PFSK-1 (cell line): ENCODE measurements around the gene NLRP8.

ENCODE experiments used
- FOXP2 ChIP-seq: optimal IDR thresholded peaks from 2 replicates; pipeline ENCODE3; 2011; ENCODE audit warnings: borderline replicate concordance, control low read depth, inconsistent platforms; ENCODE audit not compliant: insufficient read depth; ENCODE audit errors: extremely low read length, extremely low read depth
- POLR2AphosphoS5 ChIP-seq: IDR thresholded peaks from 2 replicates; pipeline ENCODE4 v1.6.1; 2012; ENCODE audit warnings: low read depth, mild to moderate bottlenecking, control low read depth, low read length, moderate library complexity
- REST ChIP-seq, 2 experiments: IDR thresholded peaks; 2 replicates each; pipeline versions ENCODE4 v1.6.1 to v1.8.0; 2011 to 2012; ENCODE audit warnings: low read depth in 2 of 2, low read length in 2 of 2, control low read depth in 1 of 2, inconsistent platforms in 1 of 2, mild to moderate bottlenecking in 1 of 2, moderate library complexity in 1 of 2; ENCODE audit not compliant: insufficient read depth in 1 of 2
- SIN3A ChIP-seq: IDR thresholded peaks from 2 replicates; pipeline ENCODE4 v1.6.1; 2012; ENCODE audit warnings: mild to moderate bottlenecking, low read length, moderate library complexity, borderline replicate concordance; ENCODE audit not compliant: insufficient read depth
- TAF1 ChIP-seq: IDR thresholded peaks from 2 replicates; pipeline ENCODE4 v1.6.1; 2012; ENCODE audit warnings: low read length, control low read depth, borderline replicate concordance; ENCODE audit not compliant: insufficient read depth

GRCh38 chr19:55898911-55899310, 48.7 kb upstream of the NLRP8 start:
- TF ChIP-seq REST (IDR thresholded peaks at IDR 0.05; ENCODE audit: insufficient read depth in 1 of 2, low read depth in 2 of 2, low read length in 2 of 2) (no peak), POLR2AphosphoS5 (no peak), SIN3A (no peak), TAF1 (no peak), FOXP2 (no peak)
